HG03066 (cell line): ENCODE data around the gene COQ9.

ENCODE experiments used
- ATAC-seq: cut with Tn5 transposase; IDR thresholded peaks from one replicate; pipeline ENCODE4 v1.9.1; 2021; ENCODE audit warnings: low read depth; ENCODE audit not compliant: unreplicated experiment

COQ9 gene

DNA sequence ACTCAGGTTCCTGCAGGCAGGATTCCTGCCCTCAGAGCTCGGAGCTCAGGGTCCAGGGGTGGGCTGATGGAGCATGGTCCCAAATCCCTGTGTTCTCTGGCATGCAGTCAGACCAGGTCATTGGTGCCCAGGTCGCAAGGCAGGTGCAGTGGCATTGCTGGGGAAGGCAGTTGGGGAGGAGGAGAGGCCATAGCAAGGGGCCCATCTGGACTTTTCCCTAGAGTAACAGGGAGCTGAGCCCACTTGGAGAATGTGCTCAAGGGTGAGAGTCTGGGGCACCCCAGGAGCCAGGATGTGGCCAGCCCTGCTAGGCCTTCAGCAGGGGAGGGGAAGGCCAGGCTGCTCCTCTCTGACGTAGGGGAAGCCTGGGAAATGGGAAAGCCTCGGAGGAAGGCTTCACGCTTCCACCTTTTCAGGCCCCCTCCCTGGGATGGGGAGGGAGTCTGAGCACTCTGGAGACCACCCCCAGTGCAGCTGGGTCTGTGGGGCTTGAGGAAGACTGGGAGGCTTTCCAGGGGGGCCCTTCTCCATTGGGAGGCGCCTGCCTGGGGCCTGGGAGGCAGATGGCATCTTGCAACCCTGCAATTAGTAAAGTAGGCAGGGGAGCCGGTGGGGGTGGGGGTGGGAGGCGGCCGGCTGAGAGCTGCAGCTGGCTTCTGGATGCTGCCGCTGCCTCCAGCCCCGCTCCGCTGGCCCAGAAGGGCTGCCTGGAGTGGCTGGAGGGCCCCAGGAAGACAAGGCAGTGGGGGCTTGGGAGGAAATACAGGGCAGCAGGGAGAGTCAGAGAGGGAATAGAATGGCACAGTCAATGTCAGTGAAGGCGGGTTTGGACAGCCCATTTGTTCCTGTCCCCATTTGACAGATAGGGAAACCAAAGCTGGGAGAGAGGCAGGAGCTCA lies 60.1 kb downstream of the COQ9 start:
- ATAC-seq: no peak

GRCh38 chr16:57508035-57508425 lies 60.8 kb downstream of the COQ9 start:
- ATAC-seq: no peak

- ATAC-seq: no peak
Measured at GRCh38 chr16:57509231-57509923, 62.1 kb downstream of the COQ9 start.

GRCh38 chr16:57510016-57510871 lies 63.0 kb downstream of the COQ9 start:
- no peak for ATAC-seq
